NCI-H1092 treated with DMSO at 0.1 percent for 48 hours (cell line): ENCODE measurements around the gene EDRF1.

Experiments used
- DNase-seq: peaks from one replicate; lab custom pipeline; 2025; lab: John Stamatoyannopoulos, UW

The EDRF1 gene

DNA sequence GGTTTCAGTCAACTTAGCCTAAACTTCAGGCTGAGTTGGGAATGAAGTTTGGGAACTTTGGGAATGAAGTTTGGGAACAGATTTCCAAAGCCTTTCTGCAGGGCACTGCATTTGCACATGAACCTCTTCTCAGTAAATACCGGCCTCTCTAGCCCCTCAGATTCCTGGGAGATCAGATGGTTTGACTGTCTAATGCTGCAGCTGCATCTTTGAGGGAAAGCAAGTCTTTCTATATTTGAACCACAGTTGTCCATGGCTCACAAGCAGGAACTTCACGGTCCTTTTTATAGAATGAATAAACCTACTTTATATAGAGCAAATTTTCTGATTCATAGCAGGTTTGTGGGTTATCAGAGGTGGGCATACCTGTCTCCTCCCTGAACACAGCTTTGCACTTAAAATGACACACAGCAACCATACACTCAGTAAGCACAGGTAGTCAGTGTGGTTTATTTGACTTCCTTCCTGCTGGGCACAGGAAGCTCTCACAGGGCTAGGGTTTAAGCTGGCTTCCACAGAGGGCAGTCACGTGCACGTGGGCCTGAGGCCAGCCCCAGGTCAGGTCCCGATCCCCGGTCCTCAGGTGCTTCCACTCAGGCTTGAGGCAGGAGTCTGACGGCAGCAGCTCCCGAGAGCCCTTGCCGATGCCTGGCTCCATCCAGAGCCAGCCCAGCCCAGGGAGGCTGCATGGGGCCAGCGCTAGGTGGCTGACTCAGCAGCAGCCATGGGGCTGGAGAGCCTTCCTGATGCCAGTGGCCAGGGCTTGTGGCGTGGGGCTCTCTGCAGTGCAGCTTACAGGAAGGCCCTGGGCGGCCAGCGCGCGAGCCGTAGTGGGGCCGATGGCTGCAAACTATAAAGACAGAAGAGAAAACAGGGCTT, 68.9 kb downstream of the EDRF1 start:
- DNase-seq, result no peak

DNA sequence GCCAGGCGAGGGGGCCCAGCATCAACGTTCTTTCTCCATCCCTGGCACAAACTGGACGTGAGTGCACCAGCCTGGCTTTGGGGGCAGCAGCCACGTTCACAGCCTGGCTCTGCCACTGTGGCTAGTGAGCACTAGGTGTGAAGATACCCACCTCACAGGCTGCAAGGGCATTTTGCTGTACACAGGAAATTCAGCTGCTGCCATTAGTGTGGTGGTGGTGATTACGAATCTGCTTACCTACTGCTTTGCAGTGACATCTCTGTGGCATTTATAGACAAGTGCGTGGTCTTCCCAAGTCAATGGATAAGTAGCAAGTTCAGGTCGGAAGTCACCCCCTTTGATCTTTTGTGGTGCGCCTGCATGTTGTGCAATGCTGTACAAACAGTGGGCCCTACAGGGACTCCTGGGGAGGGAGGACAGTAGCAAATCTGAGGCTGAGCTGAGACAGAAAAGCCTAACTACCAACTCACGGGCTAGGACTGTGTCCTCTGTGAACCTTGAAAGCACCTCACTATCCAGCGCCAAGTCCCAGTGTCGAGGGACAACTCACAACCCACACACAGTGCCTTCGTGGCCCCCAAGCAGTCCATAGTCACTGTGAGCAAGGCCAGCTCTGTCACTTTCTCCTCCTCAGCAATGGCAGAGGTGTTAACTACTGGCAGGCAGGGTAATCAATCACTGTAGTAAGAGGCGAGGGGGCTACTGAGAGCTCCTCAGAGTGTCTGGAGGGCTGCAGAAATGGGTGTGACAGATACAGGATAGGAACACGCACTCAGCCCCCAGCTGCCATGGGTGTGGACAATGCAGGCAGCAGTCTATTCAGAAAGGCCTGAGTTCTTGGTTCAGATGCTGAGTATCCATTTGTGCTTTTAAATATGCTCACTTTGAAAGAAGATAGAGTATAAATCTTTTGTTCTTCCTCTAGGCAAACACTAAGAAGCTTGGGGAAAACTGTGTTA, 73.1 kb downstream of the EDRF1 start:
- no peak for DNase-seq

DNA sequence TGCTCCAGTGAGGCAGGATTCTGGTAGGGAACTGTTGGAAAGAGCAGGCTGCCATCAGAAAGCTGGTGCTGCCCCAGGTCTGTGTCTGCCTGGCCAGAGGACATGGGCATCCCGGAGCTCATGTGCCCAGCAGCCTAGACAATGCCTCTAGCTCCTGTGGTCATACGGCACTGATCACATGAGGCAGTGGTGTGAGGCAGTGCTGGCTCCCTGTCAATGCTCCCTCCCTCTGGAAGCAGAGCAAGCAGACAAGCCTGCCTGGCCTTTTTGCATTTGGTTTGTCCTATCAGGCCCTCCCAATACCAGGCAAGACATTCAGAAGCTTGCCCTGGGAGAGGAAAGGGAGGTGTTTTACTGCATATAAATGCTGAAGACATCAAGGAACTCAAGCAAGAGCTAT, 75.6 kb downstream of the EDRF1 start:
- DNase-seq, result no peak

GRCh38 chr10:125795637-125796190, 76.2 kb downstream of the EDRF1 start:
- DNase-seq, result no peak

GRCh38 chr10:125797424-125797823, 77.9 kb downstream of the EDRF1 start:
- no peak for DNase-seq

GRCh38 chr10:125797994-125798662, 78.6 kb downstream of the EDRF1 start:
- no peak for DNase-seq

GRCh38 chr10:125799451-125800182, 80.1 kb downstream of the EDRF1 start:
- no peak for DNase-seq

GRCh38 chr10:125801574-125801973, 82.1 kb downstream of the EDRF1 start:
- no peak for DNase-seq

DNA sequence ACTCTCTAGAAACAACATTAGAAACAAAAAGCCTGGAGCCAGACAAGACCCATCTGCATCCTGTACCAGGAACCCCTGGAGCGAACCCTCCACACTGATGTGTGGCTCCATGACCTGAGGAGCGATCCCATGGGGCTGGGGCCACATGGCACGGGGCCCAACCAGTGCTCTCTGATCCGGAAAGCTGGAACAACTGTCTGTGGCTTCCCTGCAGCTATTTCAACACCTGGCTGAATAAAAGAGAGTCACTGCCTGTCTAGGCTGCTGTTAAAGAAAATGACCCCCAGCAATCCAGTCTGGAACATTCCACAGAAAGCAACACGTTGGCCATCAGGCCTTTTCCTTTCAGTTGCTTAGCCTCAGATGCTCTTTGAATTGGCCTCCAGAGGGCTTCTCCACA, 82.6 kb downstream of the EDRF1 start:
- DNase-seq, result no peak

DNA sequence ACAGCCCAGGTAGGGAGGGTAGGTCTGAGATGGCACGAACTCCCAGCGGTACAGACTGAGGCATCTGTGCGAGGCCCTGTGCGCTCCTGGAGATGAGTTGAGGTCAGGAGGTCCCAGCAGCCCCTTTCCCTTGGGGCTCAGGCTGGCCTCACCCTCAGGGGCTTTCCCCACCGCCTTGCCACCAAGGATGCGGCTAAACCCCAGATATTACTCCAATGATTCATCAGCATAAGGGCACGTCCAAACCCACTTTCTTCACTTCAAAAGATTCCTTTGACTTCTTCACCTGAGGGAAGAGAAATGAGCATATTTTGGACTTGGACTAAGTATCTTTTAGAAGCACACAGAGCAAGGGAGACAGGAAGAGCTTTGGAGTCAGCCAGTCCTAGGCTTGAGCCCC, 83.2 kb downstream of the EDRF1 start:
- no peak for DNase-seq

- DNase-seq, result no peak
Measured at GRCh38 chr10:125808047-125808446, 88.5 kb downstream of the EDRF1 start.

DNA sequence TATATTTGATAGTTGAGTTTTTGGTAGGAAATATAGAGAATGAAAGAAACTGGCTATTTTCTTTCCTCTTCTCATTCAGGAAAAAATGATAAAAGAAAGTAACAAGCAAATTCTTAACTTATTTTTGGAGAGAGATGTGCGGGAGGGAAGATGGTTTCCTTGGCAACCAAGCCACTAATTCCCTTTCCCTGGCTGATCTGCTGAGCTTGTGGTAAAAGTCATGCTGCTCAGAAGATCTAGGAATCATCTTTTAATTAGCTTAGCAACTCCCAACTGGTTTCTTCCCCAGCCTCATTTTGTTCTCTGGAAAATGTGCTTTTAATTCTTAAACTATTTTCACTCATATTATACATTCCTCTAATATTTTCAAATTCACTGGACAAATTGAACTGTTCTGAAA, 91.7 kb downstream of the EDRF1 start:
- DNase-seq, result no peak

GRCh38 chr10:125812128-125812750, 92.7 kb downstream of the EDRF1 start:
- no peak for DNase-seq
